ENCODE measurements around the gene TMEM134.

The TMEM134 gene

DNA sequence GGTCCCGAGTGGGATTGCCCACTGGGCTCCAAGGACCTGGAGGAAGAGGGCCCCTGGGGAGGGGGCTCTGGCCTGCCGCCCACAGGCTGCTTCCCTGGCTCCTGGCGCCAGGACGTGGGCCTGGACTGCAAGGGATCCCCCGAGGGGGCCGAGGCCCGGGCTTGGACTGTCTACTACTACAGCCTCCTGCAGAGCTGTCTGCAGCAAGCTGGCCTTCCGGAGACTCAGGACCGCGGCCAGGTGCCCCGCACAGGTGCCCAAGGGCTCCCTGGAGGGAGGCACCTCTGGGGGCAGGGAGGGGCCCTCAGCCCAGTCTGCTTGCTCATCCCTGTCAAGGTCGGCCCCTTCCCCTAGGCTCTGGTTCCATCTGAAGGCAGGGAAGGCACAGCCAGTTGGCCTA, 51.6 kb downstream of the TMEM134 start:
- Histone ChIP-seq H3K4me3 (ENCODE audit: low read depth, low read length) (no peak overlapping the region), H3K9me3 (no peaks in the 10 kb centered on the region), H3K27me3 (0 out of 2 replicates have a peak, but pooled peaks cover 2% of the 10 kb centered on the region), H3K4me1 (peaks cover 5% of the 10 kb centered on the region), H3K36me3 (no peaks in the 10 kb centered on the region)
- TF ChIP-seq, protein P1, sequence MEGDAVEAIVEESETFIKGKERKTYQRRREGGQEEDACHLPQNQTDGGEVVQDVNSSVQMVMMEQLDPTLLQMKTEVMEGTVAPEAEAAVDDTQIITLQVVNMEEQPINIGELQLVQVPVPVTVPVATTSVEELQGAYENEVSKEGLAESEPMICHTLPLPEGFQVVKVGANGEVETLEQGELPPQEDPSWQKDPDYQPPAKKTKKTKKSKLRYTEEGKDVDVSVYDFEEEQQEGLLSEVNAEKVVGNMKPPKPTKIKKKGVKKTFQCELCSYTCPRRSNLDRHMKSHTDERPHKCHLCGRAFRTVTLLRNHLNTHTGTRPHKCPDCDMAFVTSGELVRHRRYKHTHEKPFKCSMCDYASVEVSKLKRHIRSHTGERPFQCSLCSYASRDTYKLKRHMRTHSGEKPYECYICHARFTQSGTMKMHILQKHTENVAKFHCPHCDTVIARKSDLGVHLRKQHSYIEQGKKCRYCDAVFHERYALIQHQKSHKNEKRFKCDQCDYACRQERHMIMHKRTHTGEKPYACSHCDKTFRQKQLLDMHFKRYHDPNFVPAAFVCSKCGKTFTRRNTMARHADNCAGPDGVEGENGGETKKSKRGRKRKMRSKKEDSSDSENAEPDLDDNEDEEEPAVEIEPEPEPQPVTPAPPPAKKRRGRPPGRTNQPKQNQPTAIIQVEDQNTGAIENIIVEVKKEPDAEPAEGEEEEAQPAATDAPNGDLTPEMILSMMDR (IDR thresholded peaks at IDR 0.05; ENCODE audit: low read depth, low read length), result no peak
- DNase-seq, result no peak

DNA sequence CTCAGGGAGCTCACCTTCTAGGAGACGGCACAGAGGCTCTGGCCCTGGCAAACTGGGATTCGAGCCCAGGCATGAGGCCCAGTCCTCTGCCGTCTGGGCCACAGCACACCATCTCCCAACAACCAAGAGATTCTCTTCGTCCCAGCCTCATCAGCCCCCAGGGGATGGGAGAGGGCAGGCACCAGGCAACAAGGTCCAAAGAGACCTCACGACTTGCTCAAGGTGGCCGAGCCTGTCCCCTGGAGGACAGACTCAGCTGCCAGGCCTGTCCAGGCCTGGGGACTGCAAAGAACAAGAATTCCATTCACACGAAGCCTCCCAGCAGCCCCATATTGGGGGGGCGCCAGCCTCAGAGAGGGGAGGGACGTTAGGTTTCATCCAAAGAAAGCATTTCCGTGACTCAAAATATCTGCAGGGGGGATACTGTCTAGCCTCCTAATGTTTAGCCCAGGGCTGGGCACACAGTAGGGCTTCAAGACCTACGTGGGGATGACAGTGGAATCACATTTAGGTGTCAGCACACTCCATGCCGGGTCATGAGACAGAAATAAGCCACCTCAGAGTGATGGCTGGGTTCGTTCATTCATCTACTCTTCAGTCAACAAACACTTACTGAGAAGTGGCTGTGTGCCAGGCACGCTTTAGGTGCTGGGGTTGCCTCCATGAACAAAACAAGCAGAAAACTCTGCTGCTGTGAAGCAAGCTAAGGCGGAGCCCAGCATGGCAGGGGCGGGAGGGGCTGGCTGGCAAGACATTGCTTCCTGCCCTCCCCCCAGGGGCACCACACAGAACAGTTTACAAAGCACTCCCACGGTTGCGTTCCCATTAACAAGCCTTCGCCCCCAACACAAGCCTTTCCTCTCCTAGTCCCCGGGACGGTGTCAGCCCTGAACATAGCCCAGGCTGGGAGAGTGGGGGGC, 52.4 kb downstream of the TMEM134 start:
- TF ChIP-seq, protein P1 (IDR thresholded peaks at IDR 0.05; ENCODE audit: low read depth, low read length), result no peak
- 0 out of 2 replicates have a peak, but pooled peaks cover 2% of the 10 kb centered on the region for H3K27me3 ChIP-seq
- no peak for DNase-seq
- H3K4me1 ChIP-seq, result peaks cover 5% of the 10 kb centered on the region
- H3K4me3 ChIP-seq (ENCODE audit: low read depth, low read length), result no peak overlapping the region
- H3K36me3 ChIP-seq, result no peaks in the 10 kb centered on the region
- H3K9me3 ChIP-seq, result no peaks in the 10 kb centered on the region

DNA sequence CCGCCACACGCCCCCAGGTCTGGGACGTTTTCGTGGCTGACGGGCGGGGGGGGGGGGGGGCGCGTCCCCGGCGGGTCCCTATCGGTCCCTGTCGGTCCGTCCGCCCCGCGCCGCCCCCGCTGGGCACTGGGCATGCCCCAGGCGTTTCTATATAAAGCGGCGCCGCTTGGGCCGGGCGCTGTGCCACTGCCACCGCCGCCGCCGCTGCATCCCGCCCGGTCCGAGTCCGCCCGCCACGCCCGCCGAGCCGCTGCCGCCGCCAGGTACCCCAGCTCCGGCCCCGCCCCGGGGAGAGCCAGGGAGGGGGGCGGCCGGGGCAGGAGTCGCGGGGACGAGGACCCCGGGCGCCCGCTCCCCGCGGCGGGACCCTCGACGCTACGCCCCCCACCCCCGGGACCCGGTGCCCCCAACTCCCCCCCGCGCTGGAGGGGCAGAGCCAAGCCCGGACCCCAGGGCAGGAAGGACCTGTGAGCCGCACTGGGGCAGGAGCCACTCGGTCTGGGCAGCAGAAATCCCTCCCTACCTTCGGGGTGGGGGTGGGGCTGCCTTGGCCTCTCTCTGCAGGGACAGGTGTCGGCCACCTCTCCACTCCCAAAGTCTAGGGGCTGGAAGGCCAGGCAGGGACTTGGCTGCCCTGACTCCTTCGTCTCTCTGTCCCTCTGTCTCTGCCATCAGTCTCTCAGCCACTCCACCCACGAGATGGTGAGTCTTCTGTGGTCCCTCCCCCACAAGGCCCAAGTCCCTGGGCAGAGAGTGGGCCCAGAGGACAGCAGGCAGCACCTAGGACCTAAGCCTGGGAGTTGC, 53.3 kb downstream of the TMEM134 start, which contains the start of gene CARNS1:
CARNS1 (plus strand) TSS at position 178 of the 804 bp plus-strand sequence; CDS start at position 700, 522 bp downstream.
- no peak for DNase-seq
- Histone ChIP-seq H3K9me3 (no peaks in the 10 kb centered on the region), H3K4me1 (peaks cover 5% of the 10 kb centered on the region), H3K4me3 (ENCODE audit: low read depth, low read length) (no peak within 1 kb of the TSS), H3K27me3 (0 out of 2 replicates have a peak, but pooled peaks cover 2% of the 10 kb centered on the region), H3K36me3 (no peaks in the 10 kb centered on the region)
- TF ChIP-seq, protein P1 (IDR thresholded peaks at IDR 0.05; ENCODE audit: low read depth, low read length), result no peak

DNA sequence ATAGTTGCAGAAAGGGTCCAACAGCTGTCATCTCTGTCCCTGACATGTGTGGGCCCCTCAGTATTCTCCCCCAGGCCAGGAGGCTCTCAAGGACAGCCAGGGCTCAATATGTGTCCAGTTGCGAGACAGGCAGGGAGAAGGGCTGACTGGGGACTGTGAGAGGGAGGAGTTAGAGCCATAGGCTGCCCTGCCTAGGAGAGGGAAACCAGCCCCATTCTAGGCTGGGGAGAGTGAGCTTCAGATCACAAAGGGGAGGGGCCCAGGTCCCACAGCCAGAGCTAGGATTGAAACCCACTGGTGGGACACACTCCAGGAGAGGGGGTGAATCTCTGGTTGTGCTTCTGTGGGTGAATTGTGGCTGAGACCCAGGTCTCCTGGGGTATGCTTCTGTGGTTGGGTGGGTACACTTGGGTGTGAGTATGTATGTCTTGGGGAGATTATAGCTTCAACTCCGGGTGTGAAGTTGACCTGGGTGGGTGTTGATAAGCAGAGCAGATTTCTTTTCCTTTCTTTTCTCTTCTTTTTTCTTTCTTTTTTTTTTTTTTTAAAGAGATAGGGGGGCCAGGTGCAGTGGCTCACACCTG, 55.7 kb downstream of the TMEM134 start:
- Histone ChIP-seq H3K4me3 (ENCODE audit: low read depth, low read length) (no peak overlapping the region), H3K4me1 (no peaks in the 10 kb centered on the region), H3K9me3 (no peaks in the 10 kb centered on the region), H3K27me3 (no peaks in the 10 kb centered on the region), H3K36me3 (no peaks in the 10 kb centered on the region)
- DNase-seq, result no peak
- TF ChIP-seq, protein P1 (IDR thresholded peaks at IDR 0.05; ENCODE audit: low read depth, low read length), result no peak

DNA sequence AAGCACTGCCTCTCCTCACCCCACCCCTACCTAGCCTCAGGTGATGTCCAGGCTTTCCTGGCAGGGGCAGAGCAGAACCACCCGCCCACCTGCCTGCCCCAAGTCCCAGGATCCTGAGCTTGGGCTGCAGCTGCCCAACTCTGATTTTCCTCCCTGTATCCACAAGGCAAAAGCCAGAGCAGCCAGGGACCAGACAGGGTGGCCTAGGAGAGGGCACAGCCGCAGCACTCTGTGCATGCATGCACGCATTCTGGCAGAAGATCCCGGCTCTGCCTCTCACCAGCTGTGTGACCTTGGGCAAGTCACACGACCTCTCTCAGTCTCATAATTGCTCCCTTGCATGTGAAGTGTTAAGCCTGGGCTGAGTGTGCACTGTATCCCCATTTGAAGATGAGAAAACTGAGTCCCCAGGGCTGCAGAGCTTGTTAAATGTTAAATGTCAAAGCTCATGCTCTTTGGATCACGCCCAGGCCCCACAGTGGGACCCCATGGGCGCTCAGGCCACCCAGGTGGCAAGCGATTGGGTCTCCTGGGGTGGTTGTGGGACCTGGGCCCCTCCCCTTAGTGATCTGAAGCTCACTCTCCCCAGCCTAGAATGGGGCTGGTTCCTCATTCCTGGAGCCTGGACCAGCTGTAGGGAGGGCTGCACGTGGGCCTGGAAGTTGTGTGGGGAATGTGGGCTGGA, 56.4 kb downstream of the TMEM134 start:
- Histone ChIP-seq H3K4me3 (ENCODE audit: low read depth, low read length) (no peak overlapping the region), H3K27me3 (no peaks in the 10 kb centered on the region), H3K4me1 (no peaks in the 10 kb centered on the region; the same call in 1 of the 2 replicates), H3K36me3 (no peaks in the 10 kb centered on the region), H3K9me3 (no peaks in the 10 kb centered on the region)
- no peak for DNase-seq
- TF ChIP-seq, protein P1 (IDR thresholded peaks at IDR 0.05; ENCODE audit: low read depth, low read length), result no peak

Measured in BE2C (cell line).